Thoracic aorta (tissue), 2 donors: Measurements from ENCODE around the gene PAPPA2. TPM values are rescaled to one million over a fixed set of nuclear protein-coding genes. Genes with fewer than 3 reads are reported as not detected.
"Not testable (repeated sequence)": the region's sequence is repeated elsewhere in the genome, so short reads cannot be mapped to it uniquely, and the experiment has no call there.

Experiments
- ATAC-seq: fragments of 150-250 bp; one replicate; pipeline ENCODE4 v1.8.0; 2017; ENCODE audit warnings: low read depth; ENCODE audit not compliant: insufficient number of reproducible peaks, low FRiP score
- DNase-seq: peaks from one replicate; pipeline ENCODE4 v3.0.0-alpha.2; 2020; ENCODE audit warnings: low spot score
- H3K27ac ChIP-seq, 2 donors: fragments of 200-600 bp; sonication (generic); 1 replicate in 1 of 2; 2 replicates in 1 of 2; pipeline ENCODE4 v1.5.1; 2016; ENCODE audit warnings: mild to moderate bottlenecking in 2 of 2, moderate library complexity in 2 of 2
- H3K27me3 ChIP-seq: fragments of 200-600 bp; sonication (generic); replicated peaks from 2 replicates; pipeline ENCODE4 v1.6.0; 2016; ENCODE audit warnings: mild to moderate bottlenecking; ENCODE audit not compliant: insufficient read depth
- H3K36me3 ChIP-seq: fragments of 200-600 bp; sonication (generic); one replicate; pipeline ENCODE4 v1.5.1; 2016
- H3K4me1 ChIP-seq, 2 donors: fragments of 200-600 bp; sonication (generic); 1 replicate in 1 of 2; 2 replicates in 1 of 2; pipeline versions ENCODE4 v1.5.1 to v1.6.0; 2016; ENCODE audit warnings: low read depth in 2 of 2, mild to moderate bottlenecking in 1 of 2; ENCODE audit not compliant: control insufficient read depth in 1 of 2
- H3K4me3 ChIP-seq: fragments of 200-600 bp; sonication (generic); 2 replicates; pipeline ENCODE4 v1.5.1; 2016; ENCODE audit warnings: mild to moderate bottlenecking
- H3K9me3 ChIP-seq: fragments of 200-600 bp; sonication (generic); 2 replicates; pipeline ENCODE4 v1.5.1; 2016
- total RNA-seq, 2 donors: library from RNA; depleted of rRNA; stranded (reverse); fragments of >200 nt; gene quantifications; one replicate each; pipeline versions ENCODE4 v1.1.0 to v1.2.3, GENCODE V29; 2016
- TF ChIP-seq, protein P1 (sequence below): fragments of 200-600 bp; sonication (generic); IDR thresholded peaks from one replicate; pipeline ENCODE4 v1.5.1; 2019; ENCODE audit warnings: antibody characterized with exemption

Gene PAPPA2
- total RNA-seq, 2 donors from 2014 or later, result 1.1 to 2.0 TPM

DNA sequence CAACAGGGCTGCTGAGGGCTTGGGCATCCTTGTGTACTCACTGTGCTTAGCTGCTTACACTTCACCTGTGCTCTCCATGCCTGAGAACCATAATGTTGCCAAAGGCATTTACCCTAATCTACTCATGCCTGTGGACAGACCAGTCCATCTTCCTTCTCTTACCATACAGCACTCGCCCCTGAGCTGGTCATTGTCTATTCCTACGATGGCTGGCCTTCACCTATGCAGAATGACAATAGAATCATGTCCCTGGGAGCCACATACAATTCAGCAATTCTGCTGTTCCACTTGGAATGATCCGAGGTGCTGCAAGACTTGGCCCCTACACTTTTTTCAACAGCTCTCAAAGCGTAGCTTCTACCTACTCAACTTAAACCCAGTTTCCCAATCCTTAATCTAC is 96.5 kb downstream of the PAPPA2 start:
- peaks cover 9 to 19% of the 10 kb centered on the region in 2 donors for H3K4me1 ChIP-seq
- DNase-seq, result no peak
- H3K27me3 ChIP-seq, result no peaks in the 10 kb centered on the region
- TF ChIP-seq, protein P1, sequence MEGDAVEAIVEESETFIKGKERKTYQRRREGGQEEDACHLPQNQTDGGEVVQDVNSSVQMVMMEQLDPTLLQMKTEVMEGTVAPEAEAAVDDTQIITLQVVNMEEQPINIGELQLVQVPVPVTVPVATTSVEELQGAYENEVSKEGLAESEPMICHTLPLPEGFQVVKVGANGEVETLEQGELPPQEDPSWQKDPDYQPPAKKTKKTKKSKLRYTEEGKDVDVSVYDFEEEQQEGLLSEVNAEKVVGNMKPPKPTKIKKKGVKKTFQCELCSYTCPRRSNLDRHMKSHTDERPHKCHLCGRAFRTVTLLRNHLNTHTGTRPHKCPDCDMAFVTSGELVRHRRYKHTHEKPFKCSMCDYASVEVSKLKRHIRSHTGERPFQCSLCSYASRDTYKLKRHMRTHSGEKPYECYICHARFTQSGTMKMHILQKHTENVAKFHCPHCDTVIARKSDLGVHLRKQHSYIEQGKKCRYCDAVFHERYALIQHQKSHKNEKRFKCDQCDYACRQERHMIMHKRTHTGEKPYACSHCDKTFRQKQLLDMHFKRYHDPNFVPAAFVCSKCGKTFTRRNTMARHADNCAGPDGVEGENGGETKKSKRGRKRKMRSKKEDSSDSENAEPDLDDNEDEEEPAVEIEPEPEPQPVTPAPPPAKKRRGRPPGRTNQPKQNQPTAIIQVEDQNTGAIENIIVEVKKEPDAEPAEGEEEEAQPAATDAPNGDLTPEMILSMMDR, result no peak
- no peak overlapping the region for H3K4me3 ChIP-seq
- no peaks in the 10 kb centered on the region for H3K36me3 ChIP-seq
- no peak for ATAC-seq
- H3K27ac ChIP-seq, result no peak overlapping the region
- H3K9me3 ChIP-seq, result no peaks in the 10 kb centered on the region

DNA sequence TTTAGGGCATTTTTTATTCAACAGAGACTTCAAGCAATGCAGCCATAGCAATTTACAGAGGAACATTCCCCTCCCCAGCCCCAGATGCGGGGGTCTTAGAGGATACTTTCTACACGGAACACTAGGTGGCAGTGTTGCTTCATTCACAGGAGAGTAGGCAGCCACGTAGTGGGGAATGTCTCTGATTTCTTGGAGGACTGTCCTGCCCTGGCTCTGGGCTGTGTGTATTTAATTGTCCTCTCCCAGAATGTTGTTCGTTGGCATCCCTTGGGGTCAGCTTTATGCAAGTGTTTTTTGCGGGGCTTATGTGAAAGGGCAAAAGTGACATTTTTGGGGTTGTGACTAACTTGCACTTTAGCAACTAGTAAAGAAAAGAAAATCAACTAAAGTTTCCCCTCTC is 96.9 kb downstream of the PAPPA2 start:
- no peaks in the 10 kb centered on the region for H3K36me3 ChIP-seq
- H3K9me3 ChIP-seq, result no peaks in the 10 kb centered on the region
- TF ChIP-seq, protein P1, result peak; percentile 91
- peak overlapping the region in 1 of 2 donors; percentile 64 for H3K27ac ChIP-seq
- no peaks in the 10 kb centered on the region for H3K27me3 ChIP-seq
- peaks cover 9 to 19% of the 10 kb centered on the region in 2 donors for H3K4me1 ChIP-seq
- ATAC-seq (peak; percentile 75), DNase-seq (peak; percentile 13)
- H3K4me3 ChIP-seq, result peak overlapping the region; percentile 21

DNA sequence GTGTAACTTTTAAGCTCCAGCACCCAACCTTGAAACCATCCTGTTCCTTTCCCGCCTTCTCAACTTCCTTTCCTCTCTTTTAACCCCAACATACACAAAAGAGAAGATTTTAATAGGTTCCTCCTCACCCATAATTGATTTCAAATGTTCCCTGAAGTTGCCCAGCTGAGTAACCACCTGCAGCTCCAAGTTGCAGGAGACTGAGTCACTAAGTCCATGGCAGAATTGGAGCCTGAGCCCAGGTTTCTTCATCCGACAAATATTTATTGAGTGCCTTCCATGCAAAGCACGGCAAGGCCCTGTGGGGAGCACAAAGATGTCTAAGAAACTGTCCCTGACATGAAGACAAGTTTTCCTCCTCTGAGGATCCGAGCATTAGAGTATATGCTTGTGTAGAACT is 97.7 kb downstream of the PAPPA2 start:
- no peaks in the 10 kb centered on the region for H3K27me3 ChIP-seq
- H3K4me3 ChIP-seq, result no peak overlapping the region
- peaks cover 9 to 19% of the 10 kb centered on the region in 2 donors for H3K4me1 ChIP-seq
- H3K9me3 ChIP-seq, result no peaks in the 10 kb centered on the region
- H3K36me3 ChIP-seq, result no peaks in the 10 kb centered on the region
- ATAC-seq (no peak), DNase-seq (no peak)
- TF ChIP-seq, protein P1, result no peak
- H3K27ac ChIP-seq, result peak overlapping the region in 1 of 2 donors; percentile 64

DNA sequence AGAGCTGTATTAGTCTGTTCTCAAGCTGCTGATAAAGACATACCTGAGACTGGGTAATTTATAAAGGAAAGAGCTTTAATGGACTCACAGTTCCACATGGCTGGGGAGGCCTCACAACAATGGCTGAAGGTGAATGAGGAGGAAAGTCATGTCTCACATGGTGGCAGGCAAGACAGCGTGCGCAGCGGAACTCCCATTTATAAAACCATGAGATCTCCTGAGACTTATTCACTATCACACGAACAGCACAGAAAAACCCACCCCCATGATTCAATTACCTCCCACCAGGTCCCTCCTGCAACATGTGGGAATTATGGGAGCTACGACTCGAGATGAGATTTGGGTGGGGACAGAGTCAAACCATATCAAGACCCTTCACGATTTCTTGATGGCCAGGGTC is 98.8 kb downstream of the PAPPA2 start:
- DNase-seq, ATAC-seq, H3K27ac ChIP-seq: not testable (repeated sequence)

DNA sequence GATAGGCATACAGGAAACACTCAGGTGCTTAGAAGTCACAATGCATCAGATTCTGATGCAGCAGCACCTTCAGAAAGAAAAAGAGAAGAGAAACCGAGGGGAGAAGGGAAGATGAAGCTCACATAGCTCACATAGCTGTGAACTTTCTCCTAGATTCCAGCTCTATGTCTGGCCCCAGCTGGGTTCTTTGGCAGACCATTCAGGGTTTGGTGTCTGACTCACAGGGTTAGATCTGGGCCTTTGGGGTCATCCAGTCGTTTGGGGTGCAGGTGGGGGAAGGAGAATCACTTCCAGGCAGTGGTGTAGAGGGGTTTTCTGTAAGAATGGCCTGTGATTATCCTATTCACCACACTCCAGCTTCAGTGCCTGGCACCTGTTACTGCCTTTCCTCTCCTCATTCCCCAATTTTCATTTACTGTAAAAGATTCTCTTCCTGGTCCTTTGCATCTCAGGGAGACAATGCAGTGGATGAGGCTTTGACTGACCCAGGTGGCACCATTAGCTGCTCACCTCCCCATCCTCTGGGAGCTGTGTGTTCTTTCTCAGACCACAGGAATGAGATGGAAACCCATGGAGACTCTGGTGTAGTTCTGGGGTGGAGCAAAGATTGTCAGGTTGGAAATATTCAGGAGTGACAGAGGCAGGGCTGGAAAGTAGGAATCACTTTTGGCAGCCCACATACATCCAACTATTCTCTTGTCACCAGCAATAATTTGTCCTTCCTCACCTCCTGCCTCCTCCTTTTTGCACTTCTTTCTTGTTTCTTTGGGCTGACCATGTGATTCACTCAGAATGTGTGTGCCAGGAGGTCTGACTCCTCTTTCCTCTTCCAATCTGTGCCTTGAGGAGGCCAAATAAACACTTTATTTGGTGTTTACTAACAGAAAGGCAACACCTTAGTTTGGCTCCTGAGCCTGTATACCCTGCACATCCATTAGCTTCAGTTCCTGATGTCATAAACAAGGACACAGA is 103.3 kb downstream of the PAPPA2 start:
- H3K4me3 ChIP-seq, result no peak overlapping the region
- H3K4me1 ChIP-seq, result peaks cover 11 to 18% of the 10 kb centered on the region in 2 donors
- H3K9me3 ChIP-seq, result no peaks in the 10 kb centered on the region
- peak overlapping the region in 1 of 2 donors; percentile 52 for H3K27ac ChIP-seq
- ATAC-seq (no peak), DNase-seq (no peak)
- H3K36me3 ChIP-seq, result no peaks in the 10 kb centered on the region
- no peaks in the 10 kb centered on the region for H3K27me3 ChIP-seq
- TF ChIP-seq, protein P1, result no peak

More for the DNA sequence above, 98.8 kb downstream of the PAPPA2 start:
- not testable (repeated sequence) for H3K36me3 ChIP-seq, H3K9me3 ChIP-seq, H3K4me3 ChIP-seq, H3K27me3 ChIP-seq
- H3K4me1 ChIP-seq, result peaks cover 17 to 30% of the 10 kb centered on the region in 2 donors
